Keratinocyte (primary cell): ENCODE data around the gene TTN. TPM values are rescaled to one million over a fixed set of nuclear protein-coding genes. Genes with fewer than 3 reads are reported as not detected.

Experiments used
- DNase-seq: peaks from one replicate; pipeline ENCODE4 v3.0.0-alpha.2; 2011; ENCODE audit warnings: low read depth, missing footprints, low spot score
- FAIRE-seq: peaks from 2 replicates; lab custom pipeline; 2011; peaks lifted over from hg19 to GRCh38; lab: Jason Lieb, UNC
- H2AFZ ChIP-seq: 2 replicates; pipeline ENCODE4 v1.6.0; 2012; ENCODE audit warnings: low read length, control low read depth, inconsistent platforms; ENCODE audit not compliant: control insufficient read depth
- H3K27ac ChIP-seq: 2 replicates; pipeline ENCODE4 v1.5.1; 2011; ENCODE audit warnings: low read length; ENCODE audit not compliant: control insufficient read depth, insufficient read depth
- H3K27me3 ChIP-seq: 3 replicates; pipeline ENCODE4 v1.6.0; 2011; ENCODE audit warnings: low read length; ENCODE audit not compliant: control insufficient read depth, insufficient read depth; ENCODE audit errors: extremely low read depth
- H3K36me3 ChIP-seq, 2 experiments: 2 replicates in 1 of 2; 3 replicates in 1 of 2; pipeline ENCODE4 v1.5.1; 2011; ENCODE audit warnings: low read length in 2 of 2, mild to moderate bottlenecking in 1 of 2; ENCODE audit not compliant: control insufficient read depth in 2 of 2, insufficient read depth in 2 of 2; ENCODE audit errors: extremely low read depth in 1 of 2
- H3K4me1 ChIP-seq: 3 replicates; pipeline ENCODE4 v1.5.1; 2011; ENCODE audit warnings: low read length; ENCODE audit not compliant: control insufficient read depth, insufficient read depth; ENCODE audit errors: extremely low read depth
- H3K4me2 ChIP-seq: 3 replicates; pipeline ENCODE4 v1.6.0; 2011; ENCODE audit warnings: low read depth, low read length; ENCODE audit not compliant: control insufficient read depth, insufficient read depth; ENCODE audit errors: extremely low read depth
- H3K4me3 ChIP-seq, 3 experiments: fragments of 200-600 bp in 1 of 3; sonication (generic) in 1 of 3; 2 replicates in 2 of 3; 3 replicates in 1 of 3; pipeline ENCODE4 v1.5.1; 2011 to 2016; ENCODE audit warnings: low read length in 3 of 3, mild to moderate bottlenecking in 3 of 3, control low read depth in 2 of 3, inconsistent platforms in 1 of 3, low read depth in 1 of 3, mixed read lengths in 1 of 3, mixed run types in 1 of 3, moderate library complexity in 1 of 3; ENCODE audit not compliant: control insufficient read depth in 2 of 3, insufficient read depth in 2 of 3; ENCODE audit errors: extremely low read depth in 1 of 3
- H3K79me2 ChIP-seq: 2 replicates; pipeline ENCODE4 v1.6.0; 2012; ENCODE audit warnings: low read length; ENCODE audit not compliant: control insufficient read depth, insufficient read depth
- H3K9ac ChIP-seq: 3 replicates; pipeline ENCODE4 v1.6.0; 2011; ENCODE audit warnings: low read length; ENCODE audit not compliant: control insufficient read depth, insufficient read depth; ENCODE audit errors: extremely low read depth
- H3K9me1 ChIP-seq: 3 replicates; pipeline ENCODE4 v1.6.0; 2011; ENCODE audit warnings: low read length; ENCODE audit not compliant: control insufficient read depth, insufficient read depth; ENCODE audit errors: extremely low read depth
- H3K9me3 ChIP-seq: 2 replicates; pipeline ENCODE4 v1.5.1; 2012; ENCODE audit warnings: low read depth, low read length; ENCODE audit not compliant: control insufficient read depth
- H4K20me1 ChIP-seq: 3 replicates; pipeline ENCODE4 v1.6.0; 2011; ENCODE audit warnings: low read length; ENCODE audit not compliant: control insufficient read depth, insufficient read depth; ENCODE audit errors: extremely low read depth
- CTCF ChIP-seq, 3 experiments: IDR thresholded peaks in 1 of 3; conservative IDR thresholded peaks in 1 of 3; optimal IDR thresholded peaks in 1 of 3; 2 replicates in 2 of 3; 3 replicates in 1 of 3; pipeline versions ENCODE3 to v1.5.1; 2011; ENCODE audit warnings: low read length in 3 of 3, mild to moderate bottlenecking in 3 of 3, moderate library complexity in 2 of 3, control low read depth in 1 of 3, inconsistent platforms in 1 of 3; ENCODE audit not compliant: insufficient read depth in 2 of 3; ENCODE audit errors: extremely low read depth in 1 of 3
- EZH2 ChIP-seq: IDR thresholded peaks from one replicate; pipeline ENCODE4 v1.6.1; 2012; ENCODE audit warnings: inconsistent platforms, mild to moderate bottlenecking, low read length, moderate library complexity
- dilution Hi-C: fragments of 300-500 bp; cut with MboI; formaldehyde crosslinking; loops from one replicate; pipeline ENCODE4 v1.7.0; 2020; ENCODE audit warnings: low sequenced_read_pairs; ENCODE audit not compliant: extremely low pct_ligation_motif_present
- polyA plus RNA-seq, 5 experiments: library from polyadenylated mRNA; depleted of rRNA in 3 of 5; stranded (reverse) in 3 of 5; stranded (forward) in 1 of 5; unstranded in 1 of 5; fragments of >200 nt; gene quantifications; 1 replicate in 1 of 5; 2 replicates in 3 of 5; 3 replicates in 1 of 5; pipeline versions ENCODE4 v1.2.1 to v1.2.3, GENCODE V29; 2011 to 2012; ENCODE audit warnings: missing spikeins in 2 of 5, low read depth in 1 of 5, low replicate concordance in 1 of 5

The TTN gene
- polyA plus RNA-seq, 1 donor (not counting 4 experiments of a cell fraction or from before 2014, with no cell fraction given) = 0.01 TPM

DNA sequence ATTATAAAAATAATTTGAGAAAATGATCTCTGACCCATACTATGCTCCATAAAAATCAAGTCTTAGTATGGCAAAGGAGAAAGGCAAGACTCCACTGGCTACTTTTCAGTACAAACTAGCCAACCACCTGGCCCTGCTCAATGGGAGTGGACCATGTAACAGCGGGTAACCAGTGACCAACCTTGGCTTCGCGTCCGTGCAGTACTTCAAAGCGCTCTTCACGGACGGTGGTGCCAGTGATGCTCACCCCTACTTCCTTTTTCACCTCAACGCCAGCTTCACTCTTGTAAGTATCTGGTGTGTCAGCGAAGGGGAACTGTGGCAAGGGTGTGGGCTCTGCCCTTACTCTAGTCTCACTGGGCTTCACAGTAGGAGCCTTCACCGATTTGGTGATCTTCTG, 23.3 kb downstream of the TTN start:
- H3K4me2 ChIP-seq = no peak overlapping the region
- no peaks in the 10 kb centered on the region for H3K9me1 ChIP-seq
- DNase-seq (no peak), FAIRE-seq (no peak)
- no peaks in the 10 kb centered on the region for H4K20me1 ChIP-seq
- dilution Hi-C loops = no loop called here
- no peak overlapping the region for H3K4me3 ChIP-seq
- H3K27ac ChIP-seq = no peak overlapping the region
- H3K27me3 ChIP-seq = no peaks in the 10 kb centered on the region
- TF ChIP-seq CTCF (optimal IDR thresholded peaks at IDR 0.05 in 1 of 3, IDR thresholded peaks at IDR 0.05 in 1 of 3, conservative IDR thresholded peaks at IDR 0.05 in 1 of 3; ENCODE audit: extremely low read depth in 1 of 3, insufficient read depth in 2 of 3, low read length in 3 of 3) (no peak), EZH2 (no peak)
- H3K4me1 ChIP-seq = no peaks in the 10 kb centered on the region
- H3K79me2 ChIP-seq = no peaks in the 10 kb centered on the region
- H3K9ac ChIP-seq = no peak overlapping the region
- H2AFZ ChIP-seq = no peak overlapping the region
- H3K36me3 ChIP-seq = no peaks in the 10 kb centered on the region
- no peaks in the 10 kb centered on the region for H3K9me3 ChIP-seq

GRCh38 chr2:178782236-178782635, 25.0 kb downstream of the TTN start:
- Histone ChIP-seq H3K4me2 (no peak overlapping the region), H3K79me2 (no peaks in the 10 kb centered on the region), H4K20me1 (no peaks in the 10 kb centered on the region), H3K27me3 (no peaks in the 10 kb centered on the region), H3K36me3 (no peaks in the 10 kb centered on the region), H3K4me3 (no peak overlapping the region), H3K9ac (no peak overlapping the region), H3K9me3 (no peaks in the 10 kb centered on the region), H3K9me1 (no peaks in the 10 kb centered on the region), H2AFZ (no peak overlapping the region), H3K27ac (no peak overlapping the region), H3K4me1 (no peaks in the 10 kb centered on the region)
- dilution Hi-C loops = no loop called here
- no peak for TF ChIP-seq EZH2
- TF ChIP-seq CTCF (optimal IDR thresholded peaks at IDR 0.05 in 1 of 3, IDR thresholded peaks at IDR 0.05 in 1 of 3, conservative IDR thresholded peaks at IDR 0.05 in 1 of 3; ENCODE audit: extremely low read depth in 1 of 3, insufficient read depth in 2 of 3, low read length in 3 of 3) = no peak
- FAIRE-seq (no peak), DNase-seq (no peak)
